Purkinje cell (primary cell): ENCODE measurements around the gene MIP. TPM values are rescaled to one million over a fixed set of nuclear protein-coding genes. Genes with fewer than 3 reads are reported as not detected.

ENCODE experiments used
- polyA plus RNA-seq: library from polyadenylated mRNA; unstranded; fragments of >200 nt; fragmentation: Nextera tagmentation; gene quantifications from 2 replicates; pipeline ENCODE4 v1.2.1, GENCODE V29; 2014

Gene MIP
- polyA plus RNA-seq = 0.51 TPM in 1 of 2 replicates, not detected in the other

DNA sequence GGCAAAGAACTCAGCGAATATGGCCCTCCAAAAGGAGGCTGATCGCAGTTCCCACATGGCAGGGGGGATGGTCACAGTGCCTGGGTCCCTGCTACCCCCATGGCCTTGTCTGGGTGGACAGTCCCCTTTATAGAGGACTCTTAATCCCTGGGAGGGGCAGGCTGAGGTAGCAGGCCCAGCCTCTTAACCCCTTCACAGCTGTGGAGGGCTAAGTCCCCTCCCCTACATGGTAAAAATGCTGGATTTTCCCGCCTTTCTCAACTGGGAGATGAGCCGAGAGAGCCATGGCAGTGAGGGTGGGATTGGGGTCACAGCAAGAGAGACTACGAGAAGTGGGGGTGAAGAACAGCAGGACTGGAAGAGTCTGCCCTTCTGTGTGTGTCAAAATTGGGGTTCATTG is at the start of gene MIP:
TSS of gene MIP (minus strand) at position 101 of the 400 bp plus-strand sequence. CDS start at position 57, 44 bp downstream.

DNA sequence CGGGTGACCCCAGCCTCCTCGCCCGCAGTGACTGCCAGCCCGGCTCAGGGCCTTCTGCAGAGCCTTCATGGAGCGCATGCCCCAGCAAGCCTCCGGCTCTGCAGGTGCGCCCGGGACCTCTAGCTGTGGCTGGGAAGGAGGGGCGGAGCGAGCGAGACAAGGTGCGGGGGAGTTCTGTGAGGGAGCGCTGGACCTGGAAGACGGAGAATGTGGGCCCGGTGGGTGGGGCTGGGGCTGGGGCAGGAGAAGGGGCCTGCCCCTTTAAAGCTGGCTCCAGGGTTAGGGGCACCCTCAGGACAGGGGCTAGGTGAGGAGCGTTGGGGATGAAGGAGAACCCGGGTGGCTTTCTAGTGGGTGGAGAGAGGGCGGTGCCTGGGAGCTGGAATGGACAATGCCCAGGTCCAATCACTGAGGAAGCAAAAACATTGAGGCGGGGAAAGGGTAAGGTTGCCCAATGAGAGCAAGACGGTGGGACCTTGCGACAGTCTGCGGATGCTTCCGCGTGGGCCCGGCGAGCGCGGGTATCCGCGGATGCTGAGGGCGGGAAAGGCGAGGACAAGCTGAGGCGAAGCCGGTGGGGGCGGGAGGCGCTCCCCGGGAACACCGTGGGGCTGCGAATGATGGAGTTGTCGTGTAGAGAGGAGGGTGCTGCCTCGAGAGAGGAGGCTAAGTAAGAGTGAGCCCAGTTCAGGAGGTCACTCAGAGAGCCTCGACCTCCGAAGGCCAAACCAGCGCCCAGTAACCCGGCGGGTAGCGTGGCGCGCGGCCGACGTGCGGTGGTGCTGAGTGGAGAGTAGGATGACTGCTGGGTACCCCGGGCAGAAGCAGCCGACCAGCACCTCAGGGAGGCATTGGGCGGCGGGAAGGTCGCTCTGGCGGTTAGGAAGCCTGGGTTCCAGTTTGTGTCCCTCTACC is 33.8 kb upstream of the MIP start, which contains the start of gene GLS2:
TSS of gene GLS2 (minus strand) at position 121 of the 915 bp plus-strand sequence. CDS start at position 78, 43 bp downstream.

DNA sequence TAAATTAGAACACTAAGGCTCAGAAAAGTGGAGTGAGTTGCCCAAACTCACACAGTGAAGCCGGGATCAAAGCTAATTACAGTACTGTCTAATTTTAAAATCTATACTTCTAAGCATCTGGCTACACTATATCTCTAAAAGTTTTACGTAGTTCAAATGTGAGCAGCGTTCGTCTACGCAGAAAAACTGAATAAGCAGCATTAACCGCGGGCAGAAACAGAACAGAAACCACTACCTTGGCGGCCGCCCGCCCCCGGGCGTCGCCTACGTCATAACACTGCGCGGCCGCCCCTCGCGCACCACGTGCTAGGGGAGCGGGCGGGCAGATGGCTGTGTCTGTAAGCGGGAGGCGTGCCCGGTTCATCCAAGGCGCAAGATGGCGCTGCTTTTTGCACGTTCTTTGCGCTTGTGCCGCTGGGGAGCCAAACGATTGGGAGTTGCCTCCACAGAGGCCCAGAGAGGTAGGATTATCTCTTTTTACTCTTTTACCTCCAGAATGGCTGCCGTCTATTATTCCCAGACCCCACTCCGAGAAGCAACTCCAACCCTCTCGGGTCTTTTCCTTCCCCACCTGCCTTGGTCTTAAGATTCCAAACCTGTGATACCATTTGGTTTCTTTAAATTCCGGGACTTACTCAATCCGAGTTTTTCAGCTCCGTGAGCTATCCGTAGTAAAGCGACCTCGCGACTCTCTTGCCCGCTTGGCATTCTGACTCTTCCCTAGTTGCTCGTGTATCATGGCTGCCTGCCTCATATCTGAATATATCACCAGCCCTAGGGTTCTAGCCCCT is 14.0 kb upstream of the MIP start, which contains the start of gene SPRYD4:
TSS of gene SPRYD4 (plus strand) at position 363 of the 791 bp plus-strand sequence. CDS start at position 377, 14 bp downstream.

DNA sequence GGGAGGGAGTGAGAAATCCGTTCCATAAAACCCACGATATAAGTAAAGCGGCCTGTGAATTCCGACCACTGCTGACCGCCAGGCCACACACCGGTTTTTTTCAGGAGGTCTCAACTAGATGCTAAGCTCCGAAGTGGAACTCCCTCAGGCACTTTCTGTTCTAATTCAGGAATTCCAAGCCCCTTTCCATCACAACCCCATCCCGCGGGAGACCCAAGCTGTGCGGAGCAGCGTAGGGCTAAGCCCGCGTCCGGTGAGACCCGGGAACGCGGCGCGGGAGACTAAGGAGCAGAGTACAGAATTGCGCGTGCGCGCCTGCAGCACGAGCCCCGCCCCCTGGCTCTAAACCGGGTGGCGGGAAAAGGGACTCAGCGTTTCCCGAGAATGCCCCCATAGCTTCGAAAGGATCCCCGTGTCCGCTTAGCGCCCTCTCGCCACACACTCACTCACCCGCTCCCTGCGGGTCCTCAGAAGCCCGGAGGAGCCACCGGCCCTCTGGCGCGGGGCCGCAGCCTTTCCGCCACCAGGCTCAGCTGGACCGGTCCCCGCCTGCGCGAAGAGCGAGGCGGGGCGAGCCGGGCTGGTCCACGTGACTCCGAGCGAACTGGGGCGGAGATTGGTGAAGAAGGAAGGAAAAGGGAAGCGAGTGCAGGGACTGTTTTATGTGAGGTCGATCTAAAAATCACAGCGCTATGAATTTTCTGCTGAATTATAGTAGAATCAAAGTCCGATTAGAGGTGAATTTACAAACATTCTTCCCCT is 5.4 kb downstream of the MIP start, which contains the start of gene TIMELESS:
TSS of gene TIMELESS (minus strand) at position 567 of the 762 bp plus-strand sequence. CDS start 15,256 bp downstream, outside the sequence.

Other genes with a start within 250 kb of the MIP start
- 12.4 and 13.5 TPM in 2 replicates for gene RNF41, start 232.7 kb downstream of the MIP start, polyA plus RNA-seq
- 28.3 and 36.4 TPM in 2 replicates for gene NABP2, start 230.3 kb downstream of the MIP start, polyA plus RNA-seq
- not detected in 2 replicates for gene SLC39A5, start 224.6 kb downstream of the MIP start, polyA plus RNA-seq
- 4.2 and 10.7 TPM in 2 replicates for gene ANKRD52, start 196.3 kb downstream of the MIP start, polyA plus RNA-seq
- gene COQ10A, start 187.7 kb downstream of the MIP start, polyA plus RNA-seq = 6.7 and 8.2 TPM in 2 replicates
- 117 and 124 TPM in 2 replicates for gene CS, start 154.3 kb downstream of the MIP start, polyA plus RNA-seq
- 115 and 134 TPM in 2 replicates for gene CNPY2, start 138.7 kb downstream of the MIP start, polyA plus RNA-seq
- gene PAN2, start 120.7 kb downstream of the MIP start, polyA plus RNA-seq = 10.5 and 12.1 TPM in 2 replicates
- not detected in 2 replicates for gene IL23A, start 115.8 kb downstream of the MIP start, polyA plus RNA-seq
- gene STAT2, start 94.5 kb downstream of the MIP start, polyA plus RNA-seq = 9.7 and 26.8 TPM in 2 replicates
- gene APOF, start 91.8 kb downstream of the MIP start, polyA plus RNA-seq = 0.32 TPM in 1 of 2 replicates, not detected in the other
- 0.20 and 0.63 TPM in 2 replicates for gene TIMELESS, start 5.2 kb downstream of the MIP start, polyA plus RNA-seq
- 1.6 and 3.1 TPM in 2 replicates for gene SPRYD4, start 13.9 kb upstream of the MIP start, polyA plus RNA-seq
- gene GLS2, start 33.5 kb upstream of the MIP start, polyA plus RNA-seq = 8.9 and 18.7 TPM in 2 replicates
- 0.30 and 0.83 TPM in 2 replicates for gene RBMS2, start 67.2 kb upstream of the MIP start, polyA plus RNA-seq
- gene BAZ2A, start 175.7 kb upstream of the MIP start, polyA plus RNA-seq = 4.4 and 17.9 TPM in 2 replicates
- 2,487 and 2,988 TPM in 2 replicates for gene ATP5F1B, start 191.3 kb upstream of the MIP start, polyA plus RNA-seq
- 186 and 202 TPM in 2 replicates for gene PTGES3, start 233.6 kb upstream of the MIP start, polyA plus RNA-seq